ENCODE results near the gene ATP6AP1. TPM values are rescaled to one million over a fixed set of nuclear protein-coding genes. Genes with fewer than 3 reads are reported as not detected.

The ATP6AP1 gene
- total and polyA plus RNA-seq, 10 of the 15 experiments (the other 5 are each of a cell fraction or from before 2014, with no cell fraction given), result 4.5 to 56.4 (median 32.0) TPM

- Histone ChIP-seq H3K79me2 (ENCODE audit: control insufficient read depth, insufficient read depth, low read length) (peaks cover 7% of the 10 kb centered on the region), H3K4me2 (ENCODE audit: control insufficient read depth, insufficient read depth) (no peak overlapping the region), H3K27me3 (replicated peaks in 1 of 2; ENCODE audit: control insufficient read depth in 2 of 2, insufficient read depth in 2 of 2, low read length in 1 of 2) (no peaks in the 10 kb centered on the region), H3K9ac (ENCODE audit: control insufficient read depth, insufficient read depth, low read length) (no peak overlapping the region), H3K4me3 (no peak overlapping the region), H3K4me1 (ENCODE audit: control insufficient read depth, insufficient read depth, low read length) (no peaks in the 10 kb centered on the region), H3K9me3 (replicated peaks; ENCODE audit: control insufficient read depth, insufficient read depth, low read length) (no peaks in the 10 kb centered on the region; the same call in 2 of the 3 replicates), H2AFZ (ENCODE audit: control insufficient read depth, low read depth, low read length) (no peak overlapping the region), H4K20me1 (ENCODE audit: control insufficient read depth, insufficient read depth) (no peaks in the 10 kb centered on the region), H3K27ac (ENCODE audit: control insufficient read depth, insufficient read depth) (no peak overlapping the region), H3K36me3 (ENCODE audit: control insufficient read depth in 2 of 2, insufficient read depth in 2 of 2, low read length in 1 of 2) (no peaks in the 10 kb centered on the region)
- TF ChIP-seq ELK1 (IDR thresholded peaks at IDR 0.05; ENCODE audit: low read depth, low read length) (no peak), RUNX3 (IDR thresholded peaks at IDR 0.05; ENCODE audit: low read length) (no peak), GATAD2B (conservative IDR thresholded peaks at IDR 0.05; ENCODE audit: low read depth) (no peak), RBBP5 (conservative IDR thresholded peaks at IDR 0.05) (no peak), NFIC (IDR thresholded peaks at IDR 0.05; ENCODE audit: low read depth, low read length) (no peak), CBFB (IDR thresholded peaks at IDR 0.05; ENCODE audit: low read depth) (no peak), STAT1 (conservative IDR thresholded peaks at IDR 0.05) (no peak), SMAD5 (IDR thresholded peaks at IDR 0.05; ENCODE audit: low read depth) (no peak), STAT3 (IDR thresholded peaks at IDR 0.05; ENCODE audit: low read depth, low read length) (no peak), RAD21 (IDR thresholded peaks at IDR 0.05; ENCODE audit: insufficient read depth, low read depth, low read length) (no peak), NBN (IDR thresholded peaks at IDR 0.05) (no peak), KAT2A (conservative IDR thresholded peaks at IDR 0.05; ENCODE audit: control insufficient read depth, low read depth, low read length) (no peak), MTA3 (IDR thresholded peaks at IDR 0.05; ENCODE audit: borderline replicate concordance, low read length) (no peak), HCFC1 (IDR thresholded peaks at IDR 0.05; ENCODE audit: low read length) (no peak), POLR2A (IDR thresholded peaks at IDR 0.05; ENCODE audit: low read depth, low read length) (no peak), BCL11A (IDR thresholded peaks at IDR 0.05; ENCODE audit: low read depth, low read length) (no peak), BACH1 (IDR thresholded peaks at IDR 0.05; ENCODE audit: borderline replicate concordance) (no peak), DPF2 (IDR thresholded peaks at IDR 0.05) (no peak)
- TF ChIP-seq, protein P1, sequence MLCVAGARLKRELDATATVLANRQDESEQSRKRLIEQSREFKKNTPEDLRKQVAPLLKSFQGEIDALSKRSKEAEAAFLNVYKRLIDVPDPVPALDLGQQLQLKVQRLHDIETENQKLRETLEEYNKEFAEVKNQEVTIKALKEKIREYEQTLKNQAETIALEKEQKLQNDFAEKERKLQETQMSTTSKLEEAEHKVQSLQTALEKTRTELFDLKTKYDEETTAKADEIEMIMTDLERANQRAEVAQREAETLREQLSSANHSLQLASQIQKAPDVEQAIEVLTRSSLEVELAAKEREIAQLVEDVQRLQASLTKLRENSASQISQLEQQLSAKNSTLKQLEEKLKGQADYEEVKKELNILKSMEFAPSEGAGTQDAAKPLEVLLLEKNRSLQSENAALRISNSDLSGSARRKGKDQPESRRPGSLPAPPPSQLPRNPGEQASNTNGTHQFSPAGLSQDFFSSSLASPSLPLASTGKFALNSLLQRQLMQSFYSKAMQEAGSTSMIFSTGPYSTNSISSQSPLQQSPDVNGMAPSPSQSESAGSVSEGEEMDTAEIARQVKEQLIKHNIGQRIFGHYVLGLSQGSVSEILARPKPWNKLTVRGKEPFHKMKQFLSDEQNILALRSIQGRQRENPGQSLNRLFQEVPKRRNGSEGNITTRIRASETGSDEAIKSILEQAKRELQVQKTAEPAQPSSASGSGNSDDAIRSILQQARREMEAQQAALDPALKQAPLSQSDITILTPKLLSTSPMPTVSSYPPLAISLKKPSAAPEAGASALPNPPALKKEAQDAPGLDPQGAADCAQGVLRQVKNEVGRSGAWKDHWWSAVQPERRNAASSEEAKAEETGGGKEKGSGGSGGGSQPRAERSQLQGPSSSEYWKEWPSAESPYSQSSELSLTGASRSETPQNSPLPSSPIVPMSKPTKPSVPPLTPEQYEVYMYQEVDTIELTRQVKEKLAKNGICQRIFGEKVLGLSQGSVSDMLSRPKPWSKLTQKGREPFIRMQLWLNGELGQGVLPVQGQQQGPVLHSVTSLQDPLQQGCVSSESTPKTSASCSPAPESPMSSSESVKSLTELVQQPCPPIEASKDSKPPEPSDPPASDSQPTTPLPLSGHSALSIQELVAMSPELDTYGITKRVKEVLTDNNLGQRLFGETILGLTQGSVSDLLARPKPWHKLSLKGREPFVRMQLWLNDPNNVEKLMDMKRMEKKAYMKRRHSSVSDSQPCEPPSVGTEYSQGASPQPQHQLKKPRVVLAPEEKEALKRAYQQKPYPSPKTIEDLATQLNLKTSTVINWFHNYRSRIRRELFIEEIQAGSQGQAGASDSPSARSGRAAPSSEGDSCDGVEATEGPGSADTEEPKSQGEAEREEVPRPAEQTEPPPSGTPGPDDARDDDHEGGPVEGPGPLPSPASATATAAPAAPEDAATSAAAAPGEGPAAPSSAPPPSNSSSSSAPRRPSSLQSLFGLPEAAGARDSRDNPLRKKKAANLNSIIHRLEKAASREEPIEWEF (IDR thresholded peaks at IDR 0.05; ENCODE audit: insufficient replicate concordance, low read depth, low read length), result no peak
- 21% methylated on average over 10 of the region's 10 CpGs for WGBS (ENCODE audit: insufficient coverage, insufficient replicate concordance, low lambda C conversion rate, missing lambda C conversion rate)
- DNase-seq (ENCODE audit: low read depth, low spot score) (no peak), ATAC-seq (no peak), FAIRE-seq (no peak)
- SMC1A ChIA-PET (ENCODE audit: uncharacterized antibody, unreplicated experiment), result no interaction called here
- in situ Hi-C loops (cut with MboI) (no loop called here), intact Hi-C loops (cut with micrococcal nuclease; ENCODE audit: unreplicated experiment) (no loop called here)
- POLR2A ChIA-PET, result interaction anchor here (0.6 kb wide), 1 partner anchor 10 kb away, joined by 3 read pairs; the partner anchor contains the start of gene RPL10
- RAD21 ChIA-PET (ENCODE audit: unreplicated experiment), result no interaction called here
- CTCF ChIA-PET, result no interaction called here
- no TSS peak for BruUV-seq (replicated peaks)
Measured at GRCh38 chrX:154408659-154409221, 19.7 kb upstream of the ATP6AP1 start.

Data from GM12878 (cell line).